ENCODE results near the gene GRAMD1B.

The GRAMD1B gene

DNA sequence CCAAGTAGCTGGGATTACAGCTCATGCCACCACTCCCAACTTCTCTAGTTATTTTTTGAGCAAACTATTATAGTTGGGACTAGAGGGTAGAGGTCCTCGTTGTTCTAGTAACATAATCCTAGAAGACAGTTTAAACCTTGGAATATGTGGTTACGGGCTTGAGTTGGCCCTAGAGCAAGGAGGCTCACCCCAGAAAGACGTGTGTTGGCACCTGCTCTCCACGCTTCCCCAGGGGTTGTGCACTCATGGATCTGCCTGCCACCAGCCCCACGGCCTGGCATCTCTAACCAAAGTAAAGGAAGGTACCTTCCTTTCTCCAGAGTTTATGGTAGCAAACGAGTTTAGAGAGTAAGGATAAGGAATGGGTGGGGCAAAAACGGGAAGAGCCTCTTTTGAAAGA lies 145.4 kb downstream of the GRAMD1B start:
- no peak for DNase-seq

GRCh38 chr11:123576082-123576481 lies 146.0 kb downstream of the GRAMD1B start:
- no peak for DNase-seq

GRCh38 chr11:123576501-123576900 lies 146.4 kb downstream of the GRAMD1B start:
- no peak for DNase-seq

- DNase-seq: peak; percentile 75
These were observed 147.1 kb downstream of the GRAMD1B start for GRCh38 chr11:123577081-123577598.

DNA sequence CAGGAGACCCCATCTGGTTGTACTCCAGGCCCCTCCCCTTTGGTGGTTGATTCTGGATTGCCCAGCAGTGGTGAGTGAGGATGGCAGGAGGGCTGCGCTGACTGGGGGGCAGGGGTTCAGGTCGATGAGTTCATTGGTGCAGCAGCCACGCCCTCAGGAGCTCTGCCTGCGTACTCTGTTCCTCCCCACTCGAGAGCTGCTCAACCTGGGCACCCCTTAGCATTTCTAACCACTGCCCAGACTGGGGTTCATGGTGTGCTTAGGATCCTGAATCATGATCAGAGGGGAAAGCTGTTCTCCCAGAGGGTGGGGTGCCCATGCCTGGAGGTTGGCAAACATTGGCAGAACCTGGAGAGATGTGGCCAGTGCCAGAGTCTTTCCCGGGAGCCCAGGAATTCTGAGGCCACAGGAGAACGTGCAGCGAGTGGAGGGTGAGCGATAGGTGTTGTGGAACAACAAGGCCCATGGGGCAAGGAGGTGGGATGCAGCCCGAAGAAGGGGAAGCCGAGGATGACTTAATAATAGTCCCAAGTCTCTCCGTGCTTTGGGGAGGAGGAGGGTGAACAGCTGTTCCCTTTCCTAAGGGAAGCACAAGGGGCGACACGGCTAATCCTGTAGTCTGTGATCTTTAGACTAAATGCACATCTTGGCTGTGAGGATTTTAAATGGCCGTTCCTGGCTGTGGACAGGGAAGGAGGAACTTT lies 148.9 kb downstream of the GRAMD1B start:
- DNase-seq: no peak

DNA sequence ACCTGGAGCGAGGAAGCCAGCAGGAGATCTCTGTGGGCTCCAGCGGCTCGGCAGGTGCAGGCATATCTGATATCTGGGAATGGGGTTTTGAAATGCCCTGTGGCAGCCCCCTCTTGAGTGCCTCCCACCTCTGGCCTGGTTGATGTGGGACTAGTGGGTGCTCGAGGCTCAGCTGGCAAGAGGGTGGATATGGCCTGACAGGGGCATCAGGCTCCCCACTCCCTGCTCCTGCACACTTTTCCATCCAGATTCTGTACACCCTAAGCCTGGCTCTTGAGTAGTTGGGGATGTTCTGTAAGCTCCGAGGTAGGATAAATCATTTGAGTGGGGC lies 149.4 kb downstream of the GRAMD1B start:
- no peak for DNase-seq

GRCh38 chr11:123580137-123580536 lies 150.1 kb downstream of the GRAMD1B start:
- no peak for DNase-seq

DNA sequence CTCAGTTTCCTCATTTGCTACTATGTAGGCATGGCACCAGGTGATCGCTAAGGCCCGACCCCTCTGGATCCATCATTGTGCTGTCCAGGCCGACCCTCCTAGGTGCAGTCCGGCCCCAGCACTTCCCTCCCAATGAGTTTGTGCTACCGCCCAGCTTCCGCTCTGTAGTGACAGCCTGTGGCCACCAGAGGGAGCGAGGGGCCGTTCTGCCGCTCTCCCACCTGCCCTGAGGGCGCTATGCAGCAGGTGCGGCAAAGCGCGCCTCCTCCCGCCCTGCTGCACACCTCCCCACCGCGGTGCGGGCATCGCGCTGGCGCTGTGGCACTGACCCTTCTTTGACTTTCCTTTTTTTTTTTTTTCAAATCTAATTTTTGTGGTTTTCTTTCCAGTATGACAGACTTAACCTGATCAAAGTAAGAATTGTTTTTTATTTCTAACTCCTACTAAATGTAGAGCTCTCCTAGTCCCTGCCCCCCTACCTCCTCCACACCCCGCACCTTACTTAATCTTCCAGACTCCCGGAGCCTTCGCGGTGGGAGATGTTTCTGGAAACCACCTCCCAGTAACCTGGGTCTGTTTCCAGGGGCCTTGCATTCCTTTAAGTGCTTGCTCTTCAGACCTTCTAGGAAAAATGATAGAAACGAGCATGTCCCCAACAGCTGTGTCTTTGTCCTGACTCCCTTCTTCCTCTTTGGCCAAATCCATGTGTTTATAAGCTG lies 150.6 kb downstream of the GRAMD1B start:
- DNase-seq: peak; percentile 69

GRCh38 chr11:123581651-123582399 lies 151.8 kb downstream of the GRAMD1B start:
- DNase-seq: no peak

DNA sequence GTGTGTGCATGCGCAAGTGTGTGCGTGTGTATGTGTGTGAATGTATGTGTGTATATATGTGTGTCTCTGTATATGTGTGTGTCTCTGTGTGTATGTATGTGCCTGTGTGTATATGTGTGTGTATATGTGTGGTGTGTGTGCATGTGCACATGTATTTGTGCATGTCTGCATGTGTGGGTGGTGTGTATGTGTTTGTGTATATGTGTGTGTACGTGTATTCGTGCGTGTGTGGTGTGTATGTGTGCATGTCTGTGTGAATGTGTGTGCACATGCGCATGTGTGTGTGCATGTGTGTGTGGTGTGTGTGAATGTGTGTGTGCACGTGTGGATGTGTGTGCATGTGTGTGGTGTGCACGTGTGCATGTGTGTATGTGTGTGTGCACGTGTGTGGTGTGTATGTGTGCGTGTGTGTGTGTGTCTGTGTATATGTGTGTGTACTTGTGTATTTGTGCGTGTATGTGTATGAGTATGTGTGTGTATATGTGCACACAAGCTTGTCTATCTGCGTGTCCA lies 153.0 kb downstream of the GRAMD1B start:
- no peak for DNase-seq

DNA sequence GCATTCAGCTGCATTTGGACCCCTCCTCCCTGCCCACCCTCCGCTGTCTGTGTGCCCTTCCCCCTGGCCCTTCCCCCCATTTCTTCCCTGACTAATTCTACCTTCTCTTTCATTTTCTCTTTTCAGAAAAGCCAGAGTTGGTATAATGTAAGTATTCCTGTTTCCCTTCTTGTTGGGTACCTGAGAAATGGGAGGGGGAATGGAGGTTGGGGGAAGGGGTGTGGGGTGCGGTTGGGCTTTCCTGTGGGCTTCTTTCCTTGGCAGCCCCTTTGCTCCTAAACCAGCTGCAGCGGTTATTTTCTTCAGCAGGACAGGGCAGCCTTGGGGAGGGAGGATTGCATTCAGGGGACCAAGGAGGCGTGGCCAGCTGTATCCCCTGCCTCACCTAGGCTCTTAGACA lies 154.1 kb downstream of the GRAMD1B start:
- no peak for DNase-seq

DNA sequence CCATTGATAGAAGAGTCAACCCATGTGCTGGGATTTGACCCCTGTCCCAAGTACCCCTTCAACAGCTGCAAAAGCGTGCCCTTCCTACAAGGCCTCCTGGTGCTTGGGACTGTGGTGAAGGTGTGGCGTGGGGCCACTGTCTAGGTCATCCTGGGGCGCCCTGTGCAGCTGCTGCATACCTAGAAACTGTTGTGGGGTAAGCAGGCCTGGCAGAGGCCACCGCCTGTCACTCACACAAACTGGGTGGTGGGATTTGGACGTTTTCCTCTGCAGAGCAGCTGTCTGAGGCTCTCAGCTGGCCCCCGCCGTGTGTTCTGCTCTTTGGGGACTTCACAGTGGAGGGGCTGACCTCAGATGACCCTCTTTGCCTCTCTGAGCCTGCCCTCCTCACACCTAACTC lies 154.7 kb downstream of the GRAMD1B start:
- no peak for DNase-seq

DNA sequence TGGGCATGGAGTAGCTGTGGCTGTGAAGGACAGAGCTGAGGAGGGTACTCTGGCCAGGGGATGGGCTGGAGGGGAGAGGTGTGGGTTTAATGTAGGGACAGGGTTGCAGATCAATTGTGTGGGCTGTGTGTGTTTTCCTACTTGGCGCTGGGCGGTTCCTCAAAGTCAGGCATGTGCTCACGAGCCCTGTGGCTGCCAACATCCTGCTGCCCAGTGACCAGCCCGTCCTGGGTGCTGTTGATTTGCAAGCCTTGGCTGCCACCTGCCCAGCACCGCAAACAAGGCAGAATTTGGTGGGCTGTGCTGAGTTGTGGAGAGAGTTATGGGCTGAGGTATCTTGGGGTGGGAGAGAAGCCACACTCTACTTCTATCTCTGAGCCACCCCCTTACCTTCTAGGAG lies 155.1 kb downstream of the GRAMD1B start:
- DNase-seq: no peak

- no peak for DNase-seq
These were observed 155.6 kb downstream of the GRAMD1B start for GRCh38 chr11:123585706-123586105.

- DNase-seq: no peak
These were observed 156.5 kb downstream of the GRAMD1B start for GRCh38 chr11:123586568-123586967.

DNA sequence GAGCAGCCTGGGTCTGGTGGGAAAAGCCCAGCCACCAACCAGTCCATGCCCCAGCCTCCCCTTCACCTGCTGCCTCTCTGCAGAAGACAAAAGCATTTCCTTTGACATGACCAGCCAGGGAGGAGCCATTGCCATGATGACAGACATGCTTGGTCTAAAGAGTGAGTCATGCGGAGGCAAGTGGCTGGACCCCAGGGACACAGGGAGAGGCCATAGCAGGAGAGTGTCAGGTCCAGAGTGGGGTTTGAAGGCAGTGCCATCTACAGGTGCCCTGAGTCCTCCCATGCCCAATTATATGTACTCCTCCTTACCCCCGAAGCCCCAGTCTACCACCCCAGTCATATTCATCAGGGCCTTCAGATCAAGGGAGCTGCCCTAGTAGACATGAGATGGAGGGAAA lies 157.0 kb downstream of the GRAMD1B start:
- DNase-seq: no peak

DNA sequence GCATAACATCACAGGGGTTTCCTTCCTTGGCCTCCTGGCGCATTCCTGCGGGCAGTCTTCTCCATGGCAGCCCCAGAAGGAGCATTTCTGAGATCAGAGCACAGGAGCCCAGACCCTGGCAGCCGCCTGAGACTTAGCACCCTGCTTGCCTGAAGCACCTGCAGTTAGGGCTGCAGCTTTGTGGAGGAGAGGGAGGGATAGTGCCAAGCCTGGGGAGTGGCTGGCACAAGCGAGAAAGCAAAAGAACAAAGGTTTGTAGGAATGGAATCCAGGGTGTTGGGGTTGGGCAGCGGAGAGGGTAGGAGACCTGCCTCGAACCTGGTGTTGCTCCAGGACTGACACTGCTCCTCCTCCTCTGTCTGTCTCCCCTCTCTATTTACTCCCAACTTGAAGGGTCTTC lies 157.5 kb downstream of the GRAMD1B start:
- no peak for DNase-seq

DNA sequence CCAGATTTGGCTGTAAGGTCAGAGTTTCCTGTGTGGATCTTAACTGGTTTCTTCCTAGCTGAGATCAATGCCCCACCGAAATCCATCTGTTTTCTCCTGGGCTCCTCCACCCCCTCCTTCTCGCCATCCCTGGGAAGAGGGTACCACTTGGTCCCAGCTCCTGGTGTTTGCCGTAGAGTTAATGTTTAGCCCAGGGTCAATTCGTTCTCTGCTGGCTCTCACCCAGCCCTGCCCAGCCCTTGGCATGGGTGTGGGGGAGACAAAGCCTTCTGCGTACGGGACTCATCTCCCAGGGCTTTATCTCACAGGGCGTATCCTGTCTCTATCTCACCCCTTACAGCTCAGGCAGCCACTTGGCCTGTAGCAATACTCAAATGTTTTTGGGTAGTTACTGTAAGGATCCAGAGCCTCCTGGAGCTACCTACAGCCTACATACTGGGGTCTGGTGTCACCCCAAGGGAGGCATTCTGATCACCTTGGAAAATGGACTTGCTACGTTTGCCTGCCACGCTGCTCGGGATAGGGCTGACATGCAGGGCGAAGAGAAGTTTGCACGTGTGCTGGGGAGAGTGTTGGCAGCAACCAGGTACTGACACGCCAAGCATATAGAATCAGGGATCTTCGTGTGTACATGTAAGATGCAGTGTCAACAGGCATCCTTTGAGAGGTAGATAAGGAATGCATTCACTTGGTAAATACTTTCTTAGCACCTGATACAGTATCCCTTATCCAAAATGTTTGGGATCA lies 158.2 kb downstream of the GRAMD1B start:
- no peak for DNase-seq

DNA sequence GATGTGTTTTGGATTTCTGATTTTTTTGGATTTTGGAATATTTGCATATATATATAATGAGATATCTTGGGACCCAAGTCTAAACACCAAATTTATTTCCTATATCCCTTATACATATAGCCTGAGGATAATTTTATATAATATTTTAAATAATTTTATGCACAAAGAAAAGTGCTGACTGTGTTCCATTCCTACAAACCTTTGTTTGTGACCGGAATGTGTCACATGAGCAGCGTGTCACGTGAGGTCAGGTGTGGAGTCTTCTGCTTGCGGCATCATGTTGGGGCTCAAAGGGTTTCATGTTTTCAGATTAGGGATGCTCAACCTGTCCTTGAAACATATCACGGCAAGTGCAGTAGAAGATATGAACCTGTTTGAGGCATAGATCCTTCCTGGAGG lies 158.8 kb downstream of the GRAMD1B start:
- DNase-seq: no peak

- DNase-seq: no peak
These were observed 160.3 kb downstream of the GRAMD1B start for GRCh38 chr11:123590296-123590912.

- no peak for DNase-seq
These were observed 163.5 kb downstream of the GRAMD1B start for GRCh38 chr11:123593570-123593969.

DNA sequence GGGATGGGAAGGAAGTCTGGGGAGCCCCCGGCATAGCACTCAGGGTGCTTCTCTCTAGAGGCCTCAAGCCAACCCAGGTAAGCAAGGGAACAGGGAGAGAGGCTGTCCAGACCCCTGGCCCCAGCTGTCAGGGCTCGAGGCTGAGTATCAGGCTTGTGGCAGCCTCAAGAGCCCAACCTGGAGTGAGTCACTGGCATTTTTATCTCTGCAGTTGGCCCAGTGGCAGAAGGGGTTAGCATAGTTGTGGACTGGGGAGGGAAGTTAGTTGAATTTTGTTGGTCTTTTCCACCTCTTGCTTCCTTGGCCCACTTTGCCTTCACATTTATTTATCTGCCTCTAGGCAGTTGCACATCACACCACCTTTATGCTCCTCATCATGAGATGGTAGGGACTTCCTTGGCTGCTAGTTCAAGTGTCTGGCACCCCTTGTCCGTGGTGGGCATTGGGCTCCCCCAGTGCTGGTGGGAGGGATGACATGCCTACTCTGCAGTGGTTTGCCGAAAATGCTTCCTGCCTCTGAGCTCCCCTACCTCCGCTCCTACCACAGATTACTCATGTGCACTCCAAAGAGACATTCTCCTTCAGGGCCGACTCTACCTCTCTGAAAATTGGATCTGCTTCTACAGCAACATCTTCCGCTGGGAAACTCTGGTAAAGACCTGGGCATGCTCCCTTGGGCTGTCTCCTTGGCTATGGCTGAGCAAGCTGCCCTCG lies 164.3 kb downstream of the GRAMD1B start:
- no peak for DNase-seq

Data from stimulated activated CD4-positive, alpha-beta T cell treated with anti-CD3 and anti-CD28 coated beads, Interleukin-4, amount 100 ng/mL, for 1 hour (primary cell).